Measurements from ENCODE around the gene UBR7.

UBR7 gene

DNA sequence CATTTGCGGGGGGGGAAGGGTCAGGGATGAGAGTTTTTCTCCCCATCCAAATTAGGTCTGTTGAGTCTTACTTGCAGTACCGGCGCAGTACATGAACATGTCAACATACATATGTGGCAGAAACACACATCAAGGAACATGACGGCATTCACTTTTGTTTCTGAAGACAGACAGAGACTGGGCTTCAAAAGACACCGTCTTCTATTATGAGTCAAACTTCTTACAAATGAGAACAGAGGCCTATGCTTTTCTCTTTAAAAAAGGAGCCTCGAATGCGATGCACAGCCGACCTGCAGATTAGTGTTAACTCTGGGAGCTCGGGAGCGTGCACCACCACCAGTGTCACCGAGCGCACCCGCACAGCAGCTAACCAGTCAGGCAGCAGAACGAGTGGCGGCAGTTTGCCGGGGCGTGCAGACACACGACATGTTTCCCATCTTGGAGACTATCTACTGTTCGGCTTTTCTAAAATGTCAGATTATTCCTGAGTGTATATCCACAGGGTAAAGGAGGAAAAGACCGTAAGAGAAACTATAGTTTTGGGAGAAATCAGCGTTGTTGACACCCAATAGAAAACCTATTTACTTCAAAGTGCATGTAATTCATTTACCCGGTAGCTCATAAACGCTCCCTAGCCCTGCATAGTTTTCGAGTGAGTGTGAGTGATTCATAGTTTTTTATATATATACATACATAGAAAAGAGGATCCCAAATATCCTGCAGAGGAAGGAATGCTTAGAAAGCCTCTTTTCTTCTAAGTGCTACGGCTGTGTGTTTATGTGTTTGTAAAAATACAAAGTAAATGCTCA, 33.0 kb downstream of the UBR7 start:
- in situ Hi-C loops (cut with MboI; ENCODE audit: low sequenced_read_pairs, unreplicated experiment) = loop anchor here (10.0 kb wide), 1 partner anchor 305 kb away; no protein-coding TSS in a partner anchor
- DNase-seq (ENCODE audit: low spot score) = no peak
- TF ChIP-seq, protein P1, sequence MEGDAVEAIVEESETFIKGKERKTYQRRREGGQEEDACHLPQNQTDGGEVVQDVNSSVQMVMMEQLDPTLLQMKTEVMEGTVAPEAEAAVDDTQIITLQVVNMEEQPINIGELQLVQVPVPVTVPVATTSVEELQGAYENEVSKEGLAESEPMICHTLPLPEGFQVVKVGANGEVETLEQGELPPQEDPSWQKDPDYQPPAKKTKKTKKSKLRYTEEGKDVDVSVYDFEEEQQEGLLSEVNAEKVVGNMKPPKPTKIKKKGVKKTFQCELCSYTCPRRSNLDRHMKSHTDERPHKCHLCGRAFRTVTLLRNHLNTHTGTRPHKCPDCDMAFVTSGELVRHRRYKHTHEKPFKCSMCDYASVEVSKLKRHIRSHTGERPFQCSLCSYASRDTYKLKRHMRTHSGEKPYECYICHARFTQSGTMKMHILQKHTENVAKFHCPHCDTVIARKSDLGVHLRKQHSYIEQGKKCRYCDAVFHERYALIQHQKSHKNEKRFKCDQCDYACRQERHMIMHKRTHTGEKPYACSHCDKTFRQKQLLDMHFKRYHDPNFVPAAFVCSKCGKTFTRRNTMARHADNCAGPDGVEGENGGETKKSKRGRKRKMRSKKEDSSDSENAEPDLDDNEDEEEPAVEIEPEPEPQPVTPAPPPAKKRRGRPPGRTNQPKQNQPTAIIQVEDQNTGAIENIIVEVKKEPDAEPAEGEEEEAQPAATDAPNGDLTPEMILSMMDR (IDR thresholded peaks at IDR 0.05; ENCODE audit: borderline replicate concordance, control extremely low read depth, extremely low read depth, insufficient read depth, missing control alignments) = no peak

DNA sequence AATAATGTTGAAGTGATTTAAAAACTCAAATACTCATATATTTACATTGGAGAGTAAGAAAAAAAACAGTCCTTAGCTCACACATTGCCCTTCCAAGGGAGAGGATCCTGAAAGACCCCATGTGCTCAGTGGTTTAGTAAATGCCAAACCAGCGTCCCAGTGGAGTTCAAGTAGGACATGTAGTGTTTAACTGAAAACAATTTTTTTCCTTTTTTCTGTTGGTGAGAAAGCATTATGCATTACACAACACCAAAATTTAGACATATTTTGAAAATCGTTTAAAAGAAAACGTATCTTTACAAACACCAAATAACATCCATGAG, 33.6 kb downstream of the UBR7 start:
- no peak for DNase-seq (ENCODE audit: low spot score)
- in situ Hi-C loops (cut with MboI; ENCODE audit: low sequenced_read_pairs, unreplicated experiment) = no loop called here
- TF ChIP-seq, protein P1 (IDR thresholded peaks at IDR 0.05; ENCODE audit: borderline replicate concordance, control extremely low read depth, extremely low read depth, insufficient read depth, missing control alignments) = no peak

DNA sequence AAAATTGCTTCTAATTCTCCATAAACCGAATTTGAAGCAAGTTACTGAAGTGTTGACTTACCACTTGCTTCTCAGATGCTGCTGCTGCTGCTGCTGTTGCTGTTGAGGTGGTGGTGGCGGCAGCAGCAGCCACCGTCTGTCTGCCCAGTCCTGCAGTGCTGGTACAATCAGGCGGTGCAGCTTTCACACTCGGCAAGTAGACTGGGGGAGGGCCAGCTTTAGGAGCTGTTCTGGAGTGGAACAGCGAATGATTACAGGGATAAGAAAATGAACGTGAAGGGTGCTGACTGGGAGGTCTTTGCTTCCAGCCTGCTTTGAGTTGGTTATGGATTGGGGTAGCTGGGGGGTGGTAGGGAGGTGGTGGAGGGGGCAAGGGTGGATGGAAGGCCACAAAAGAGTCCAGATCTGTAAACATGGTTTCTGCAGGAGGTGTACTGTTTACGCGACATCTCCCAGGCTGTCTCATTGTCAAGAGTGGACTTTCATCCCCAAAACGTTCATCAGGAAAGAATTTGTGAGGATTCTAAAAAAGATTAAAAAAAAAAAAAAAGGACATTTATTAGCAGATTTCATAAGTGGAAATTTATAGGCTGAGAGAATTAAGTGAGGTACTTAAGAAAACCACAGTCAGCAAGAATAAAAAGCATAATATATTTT, 38.8 kb downstream of the UBR7 start:
- in situ Hi-C loops (cut with MboI; ENCODE audit: low sequenced_read_pairs, unreplicated experiment) = no loop called here
- TF ChIP-seq, protein P1 (IDR thresholded peaks at IDR 0.05; ENCODE audit: borderline replicate concordance, control extremely low read depth, extremely low read depth, insufficient read depth, missing control alignments) = no peak
- DNase-seq (ENCODE audit: low spot score) = no peak

DNA sequence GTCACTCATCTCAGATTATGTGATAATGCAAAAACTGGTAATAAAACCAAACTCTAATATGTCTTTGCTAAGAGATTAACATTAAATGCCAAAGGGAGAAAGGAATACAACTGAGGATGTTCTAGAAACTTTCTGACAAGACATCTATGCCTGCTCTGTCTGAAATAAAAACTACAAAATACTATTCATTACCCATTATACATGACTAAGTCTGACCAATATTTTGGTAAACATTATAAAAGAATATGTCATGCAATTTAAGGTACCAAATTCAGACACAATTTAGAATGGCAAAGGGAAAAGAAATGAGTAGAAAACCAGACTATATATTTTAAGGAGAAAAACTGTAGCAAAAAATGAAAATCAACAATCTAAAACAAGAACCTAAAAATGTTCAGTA, 39.5 kb downstream of the UBR7 start:
- in situ Hi-C loops (cut with MboI; ENCODE audit: low sequenced_read_pairs, unreplicated experiment) = no loop called here
- DNase-seq (ENCODE audit: low spot score) = no peak
- TF ChIP-seq, protein P1 (IDR thresholded peaks at IDR 0.05; ENCODE audit: borderline replicate concordance, control extremely low read depth, extremely low read depth, insufficient read depth, missing control alignments) = no peak

DNA sequence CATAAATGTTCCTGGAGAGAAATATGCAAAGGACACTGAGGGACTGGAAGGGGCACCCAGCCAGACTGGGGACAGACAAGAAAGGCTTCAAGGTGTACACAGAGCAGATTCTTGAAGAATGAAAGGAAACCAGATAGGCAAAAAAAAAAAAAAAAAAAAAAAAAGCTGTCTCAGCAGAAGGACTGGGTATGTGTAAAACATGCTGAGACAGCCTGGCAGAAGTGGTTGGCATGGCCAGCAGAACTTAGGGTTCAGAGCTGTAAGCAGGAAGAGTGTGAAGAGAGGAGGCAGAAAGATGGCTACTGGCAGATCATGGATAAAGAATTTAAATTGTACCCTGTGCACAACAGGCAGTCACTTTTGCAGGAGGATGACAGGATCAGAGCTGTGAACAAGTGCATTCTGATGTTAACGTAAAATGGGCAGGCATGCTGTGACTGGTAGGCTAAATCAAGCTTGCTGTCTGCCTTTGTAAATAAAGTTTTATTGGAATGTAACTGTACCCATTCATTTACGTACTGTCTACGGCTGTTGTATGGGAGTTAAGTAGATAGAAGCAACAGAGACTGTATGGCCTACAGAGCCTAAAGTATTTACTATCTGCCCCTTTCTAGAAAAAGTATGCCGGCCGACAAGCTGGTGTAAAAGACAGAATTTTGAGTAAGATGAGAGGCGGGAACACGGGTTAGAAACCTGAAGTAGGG, 42.2 kb downstream of the UBR7 start:
- TF ChIP-seq, protein P1 (IDR thresholded peaks at IDR 0.05; ENCODE audit: borderline replicate concordance, control extremely low read depth, extremely low read depth, insufficient read depth, missing control alignments) = no peak
- in situ Hi-C loops (cut with MboI; ENCODE audit: low sequenced_read_pairs, unreplicated experiment) = no loop called here
- no peak for DNase-seq (ENCODE audit: low spot score)

DNA sequence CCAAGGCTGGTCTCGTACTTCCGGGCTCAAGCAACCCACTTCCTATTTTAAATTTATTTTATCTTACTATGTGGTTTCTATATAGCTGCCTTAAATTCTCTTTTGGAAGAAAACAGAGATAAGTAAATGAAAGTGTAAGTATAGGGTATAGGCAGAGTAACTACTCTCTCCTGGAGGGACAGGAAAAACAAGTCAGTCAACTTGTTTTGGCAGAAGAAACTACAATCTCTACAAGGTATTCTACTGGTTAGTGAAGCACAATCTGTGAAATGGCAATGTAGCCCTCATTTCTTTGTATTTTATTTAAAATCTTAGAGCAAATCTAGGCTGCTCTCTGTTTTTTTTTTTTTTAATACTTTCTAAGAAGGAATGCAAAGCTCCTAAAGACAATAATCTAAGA, 55.4 kb downstream of the UBR7 start:
- TF ChIP-seq, protein P1 (IDR thresholded peaks at IDR 0.05; ENCODE audit: borderline replicate concordance, control extremely low read depth, extremely low read depth, insufficient read depth, missing control alignments) = no peak
- in situ Hi-C loops (cut with MboI; ENCODE audit: low sequenced_read_pairs, unreplicated experiment) = no loop called here
- no peak for DNase-seq (ENCODE audit: low spot score)

All from GM13976 (cell line).